Measurements from ENCODE around the gene HDAC11. TPM values are rescaled to one million over a fixed set of nuclear protein-coding genes. Genes with fewer than 3 reads are reported as not detected.

Gene HDAC11
- total RNA-seq, 2 experiments from 2014 or later = 0.74 to 1.1 TPM

DNA sequence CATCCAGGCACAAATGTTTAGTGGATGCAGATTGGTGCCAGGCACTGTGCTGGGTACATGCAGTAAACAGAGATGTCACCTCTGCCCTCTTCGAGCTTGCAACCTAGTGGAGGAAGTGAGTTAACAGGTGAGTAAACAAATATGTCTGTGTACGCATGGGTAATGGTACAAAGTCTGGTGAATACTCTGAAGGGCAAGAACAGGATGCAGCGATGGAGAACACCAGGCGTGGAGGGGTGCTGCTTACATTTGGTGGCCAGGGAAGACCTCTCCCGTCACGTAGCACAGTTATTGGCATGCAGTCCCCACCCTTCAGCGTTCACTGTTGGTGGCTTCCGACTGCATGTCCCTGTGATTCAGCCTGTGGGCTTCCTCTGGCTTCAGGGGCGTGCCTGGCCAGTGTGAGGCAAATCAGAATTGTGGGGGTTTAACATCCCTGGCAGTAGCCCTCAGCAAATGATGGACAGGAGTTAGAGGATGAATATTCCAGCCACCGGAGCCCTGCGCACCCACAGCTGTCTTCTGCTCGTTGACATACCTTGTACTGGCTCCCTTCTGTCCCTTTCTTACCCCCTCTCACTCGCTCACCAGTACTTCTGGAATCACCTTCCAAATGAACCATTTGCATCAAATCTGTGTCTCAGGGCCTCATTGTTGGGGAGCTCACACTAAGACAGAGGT lies 9.1 kb upstream of the HDAC11 start:
- Histone ChIP-seq H3K79me2 (ENCODE audit: insufficient read depth, low read depth, low read length) (no peaks in the 10 kb centered on the region), H2AFZ (ENCODE audit: low read length) (no peak overlapping the region), H3K4me2 (ENCODE audit: low read length) (no peak overlapping the region), H3K9me2 (ENCODE audit: insufficient read depth, low read length) (no peaks in the 10 kb centered on the region), H3K4me1 (ENCODE audit: insufficient read depth, low read length, poor library complexity, severe bottlenecking) (no peaks in the 10 kb centered on the region), H3K4me3 (ENCODE audit: low read depth, low read length, poor library complexity, severe bottlenecking) (no peak overlapping the region), H3K9me3 (ENCODE audit: low read length) (no peaks in the 10 kb centered on the region), H3K36me3 (ENCODE audit: insufficient read depth, low read length) (no peaks in the 10 kb centered on the region), H4K20me1 (ENCODE audit: insufficient read depth, low read length) (no peaks in the 10 kb centered on the region), H3K27ac (ENCODE audit: low read depth, low read length, poor library complexity, severe bottlenecking) (no peak overlapping the region)
- no peak for DNase-seq (ENCODE audit: low spot score)
- BruUV-seq (replicated peaks) = no TSS peak
- POLR2A ChIA-PET = interaction anchor here (1.5 kb wide), 1 partner anchor 10 kb away, joined by 4 read pairs; the partner anchor contains the start of gene HDAC11
- no peak for TF ChIP-seq EZH2phosphoT487 (IDR thresholded peaks at IDR 0.05; ENCODE audit: borderline replicate concordance, low read depth, low read length)
- TF ChIP-seq, protein P1, sequence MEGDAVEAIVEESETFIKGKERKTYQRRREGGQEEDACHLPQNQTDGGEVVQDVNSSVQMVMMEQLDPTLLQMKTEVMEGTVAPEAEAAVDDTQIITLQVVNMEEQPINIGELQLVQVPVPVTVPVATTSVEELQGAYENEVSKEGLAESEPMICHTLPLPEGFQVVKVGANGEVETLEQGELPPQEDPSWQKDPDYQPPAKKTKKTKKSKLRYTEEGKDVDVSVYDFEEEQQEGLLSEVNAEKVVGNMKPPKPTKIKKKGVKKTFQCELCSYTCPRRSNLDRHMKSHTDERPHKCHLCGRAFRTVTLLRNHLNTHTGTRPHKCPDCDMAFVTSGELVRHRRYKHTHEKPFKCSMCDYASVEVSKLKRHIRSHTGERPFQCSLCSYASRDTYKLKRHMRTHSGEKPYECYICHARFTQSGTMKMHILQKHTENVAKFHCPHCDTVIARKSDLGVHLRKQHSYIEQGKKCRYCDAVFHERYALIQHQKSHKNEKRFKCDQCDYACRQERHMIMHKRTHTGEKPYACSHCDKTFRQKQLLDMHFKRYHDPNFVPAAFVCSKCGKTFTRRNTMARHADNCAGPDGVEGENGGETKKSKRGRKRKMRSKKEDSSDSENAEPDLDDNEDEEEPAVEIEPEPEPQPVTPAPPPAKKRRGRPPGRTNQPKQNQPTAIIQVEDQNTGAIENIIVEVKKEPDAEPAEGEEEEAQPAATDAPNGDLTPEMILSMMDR (conservative IDR thresholded peaks at IDR 0.05; ENCODE audit: low read length) = no peak
- CTCF ChIA-PET (ENCODE audit: unreplicated experiment) = interaction anchor here (0.5 kb wide), 1 partner anchor 14 kb away, joined by 3 read pairs; no protein-coding TSS in a partner anchor
- intact Hi-C loops (cut with micrococcal nuclease; ENCODE audit: unreplicated experiment) = no loop called here

GRCh38 chr3:13472286-13472685 lies 7.8 kb upstream of the HDAC11 start:
- no peaks in the 10 kb centered on the region for H4K20me1 ChIP-seq (ENCODE audit: insufficient read depth, low read length)
- H3K36me3 ChIP-seq (ENCODE audit: insufficient read depth, low read length) = no peaks in the 10 kb centered on the region
- no peaks in the 10 kb centered on the region for H3K4me1 ChIP-seq (ENCODE audit: insufficient read depth, low read length, poor library complexity, severe bottlenecking)
- H3K27ac ChIP-seq (ENCODE audit: low read depth, low read length, poor library complexity, severe bottlenecking) = no peak overlapping the region
- H3K4me2 ChIP-seq (ENCODE audit: low read length) = no peak overlapping the region
- no peaks in the 10 kb centered on the region for H3K9me2 ChIP-seq (ENCODE audit: insufficient read depth, low read length)
- CTCF ChIA-PET (ENCODE audit: unreplicated experiment) = no interaction called here
- intact Hi-C loops (cut with micrococcal nuclease; ENCODE audit: unreplicated experiment) = no loop called here
- no TSS peak for BruUV-seq (replicated peaks)
- POLR2A ChIA-PET = interaction anchor here (1.5 kb wide), 1 partner anchor 8 kb away, joined by 4 read pairs; the partner anchor contains the start of gene HDAC11
- H3K9me3 ChIP-seq (ENCODE audit: low read length) = no peaks in the 10 kb centered on the region
- DNase-seq (ENCODE audit: low spot score) = no peak
- TF ChIP-seq EZH2phosphoT487 (IDR thresholded peaks at IDR 0.05; ENCODE audit: borderline replicate concordance, low read depth, low read length) = no peak
- TF ChIP-seq, protein P1 (conservative IDR thresholded peaks at IDR 0.05; ENCODE audit: low read length) = no peak
- no peaks in the 10 kb centered on the region for H3K79me2 ChIP-seq (ENCODE audit: insufficient read depth, low read depth, low read length)
- no peak overlapping the region for H3K4me3 ChIP-seq (ENCODE audit: low read depth, low read length, poor library complexity, severe bottlenecking)
- H2AFZ ChIP-seq (ENCODE audit: low read length) = no peak overlapping the region

DNA sequence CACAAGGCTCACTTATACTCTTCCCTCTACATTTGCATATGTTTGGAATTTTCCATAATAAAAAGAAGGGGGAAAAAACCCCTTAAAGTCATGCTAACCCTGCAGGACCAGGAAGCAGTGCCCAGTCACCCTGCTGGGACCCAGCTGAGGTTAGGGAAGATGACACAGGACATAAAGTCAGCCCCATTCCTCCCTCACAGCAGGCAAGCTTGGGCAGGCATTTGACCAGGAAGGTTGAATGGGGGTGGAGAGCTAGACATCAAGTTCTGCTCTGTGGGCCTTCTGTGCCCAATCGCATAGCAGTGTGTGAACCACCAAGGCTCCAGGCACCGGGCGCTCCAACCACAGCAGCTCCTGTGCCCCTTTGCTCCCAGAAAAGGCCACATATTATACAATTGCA lies 7.1 kb upstream of the HDAC11 start:
- Histone ChIP-seq H3K79me2 (ENCODE audit: insufficient read depth, low read depth, low read length) (no peaks in the 10 kb centered on the region), H4K20me1 (ENCODE audit: insufficient read depth, low read length) (no peaks in the 10 kb centered on the region), H2AFZ (ENCODE audit: low read length) (no peak overlapping the region), H3K9me3 (ENCODE audit: low read length) (no peaks in the 10 kb centered on the region), H3K27ac (ENCODE audit: low read depth, low read length, poor library complexity, severe bottlenecking) (no peak overlapping the region), H3K4me3 (ENCODE audit: low read depth, low read length, poor library complexity, severe bottlenecking) (no peak overlapping the region), H3K36me3 (ENCODE audit: insufficient read depth, low read length) (no peaks in the 10 kb centered on the region), H3K4me1 (ENCODE audit: insufficient read depth, low read length, poor library complexity, severe bottlenecking) (no peaks in the 10 kb centered on the region), H3K4me2 (ENCODE audit: low read length) (no peak overlapping the region), H3K9me2 (ENCODE audit: insufficient read depth, low read length) (no peaks in the 10 kb centered on the region)
- no TSS peak for BruUV-seq (replicated peaks)
- DNase-seq (ENCODE audit: low spot score) = no peak
- ChIA-PET POLR2A (interaction anchor here (1.5 kb wide), 1 partner anchor 8 kb away, joined by 4 read pairs; the partner anchor contains the start of gene HDAC11), CTCF (ENCODE audit: unreplicated experiment) (no interaction called here)
- no peak for TF ChIP-seq EZH2phosphoT487 (IDR thresholded peaks at IDR 0.05; ENCODE audit: borderline replicate concordance, low read depth, low read length)
- TF ChIP-seq, protein P1 (conservative IDR thresholded peaks at IDR 0.05; ENCODE audit: low read length) = no peak
- intact Hi-C loops (cut with micrococcal nuclease; ENCODE audit: unreplicated experiment) = no loop called here

Data from OCI-LY7 (cell line).